Coronary artery (tissue), 2 donors: ENCODE results near the gene RAB44.

Experiments used
- DNase-seq: peaks from one replicate; pipeline ENCODE4 v3.0.0-alpha.2; 2017; ENCODE audit warnings: low spot score
- H3K27ac ChIP-seq, 2 donors: fragments of 200-600 bp; sonication (generic); one replicate each; pipeline ENCODE4 v1.5.1; 2016 to 2019
- H3K4me3 ChIP-seq: fragments of 200-600 bp; sonication (generic); 2 replicates; pipeline ENCODE4 v1.5.1; 2016; ENCODE audit warnings: mild to moderate bottlenecking, moderate library complexity
- CTCF ChIP-seq: fragments of 200-600 bp; sonication (generic); IDR thresholded peaks from one replicate; pipeline ENCODE4 v1.5.1; 2019; ENCODE audit warnings: antibody characterized with exemption

RAB44 gene

GRCh38 chr6:36727505-36728021, 29.9 kb downstream of the RAB44 start:
- no peak for TF ChIP-seq CTCF
- DNase-seq = no peak
- no peak overlapping the region for H3K27ac ChIP-seq
- H3K4me3 ChIP-seq = no peak overlapping the region

- TF ChIP-seq CTCF = no peak
- no peak for DNase-seq
- Histone ChIP-seq H3K27ac (no peak overlapping the region), H3K4me3 (no peak overlapping the region)
Observed at GRCh38 chr6:36728289-36729160, 30.9 kb downstream of the RAB44 start.

- no peak overlapping the region for H3K27ac ChIP-seq
- no peak for TF ChIP-seq CTCF
- H3K4me3 ChIP-seq = no peak overlapping the region
- no peak for DNase-seq
Observed at GRCh38 chr6:36729161-36729524, 31.5 kb downstream of the RAB44 start.

GRCh38 chr6:36730424-36731380, 33.1 kb downstream of the RAB44 start:
- TF ChIP-seq CTCF = no peak
- no peak for DNase-seq

GRCh38 chr6:36731622-36732310, 34.1 kb downstream of the RAB44 start:
- no peak for TF ChIP-seq CTCF
- no peak for DNase-seq

More at GRCh38 chr6:36730424-36731380, 33.1 kb downstream of the RAB44 start:
- no peak overlapping the region for H3K4me3 ChIP-seq
- H3K27ac ChIP-seq = no peak overlapping the region

GRCh38 chr6:36733300-36733699, 35.7 kb downstream of the RAB44 start:
- TF ChIP-seq CTCF = no peak
- DNase-seq = no peak

More at GRCh38 chr6:36731622-36732310, 34.1 kb downstream of the RAB44 start:
- H3K27ac ChIP-seq = no peak overlapping the region
- H3K4me3 ChIP-seq = no peak overlapping the region

More at GRCh38 chr6:36733300-36733699, 35.7 kb downstream of the RAB44 start:
- Histone ChIP-seq H3K27ac (no peak overlapping the region), H3K4me3 (no peak overlapping the region)
